Thyroid gland (tissue), 4 donors: ENCODE results near the gene OXSR1.

Source experiments
- CTCF ChIP-seq, 6 experiments: fragments of 200-600 bp in 3 of 6; fragments of 450-650 bp in 3 of 6; sonication (generic) in 3 of 6; IDR thresholded peaks; one replicate each; pipeline ENCODE4 v1.5.1; 2016 to 2019; ENCODE audit warnings: antibody characterized with exemption in 6 of 6, mild to moderate bottlenecking in 2 of 6, inconsistent platforms in 1 of 6, moderate library complexity in 1 of 6
- POLR2A ChIP-seq, 2 donors: fragments of 450-650 bp; IDR thresholded peaks; one replicate each; pipeline ENCODE4 v1.6.1; 2017; ENCODE audit warnings: antibody characterized with exemption in 2 of 2, mild to moderate bottlenecking in 2 of 2, moderate library complexity in 1 of 2

GRCh38 chr3:38124324-38125122 is 40.8 kb upstream of the OXSR1 start:
- TF ChIP-seq CTCF (IDR thresholded peaks at IDR 0.05) (no peak), POLR2A (IDR thresholded peaks at IDR 0.05) (no peak)
